Activated CD8-positive, alpha-beta memory T cell treated with anti-CD3 and anti-CD28 coated beads, Interleukin-2, amount 50 U/mL, for 24 hours (primary cell): Measurements from ENCODE around the gene NGFR.

ENCODE experiments used
- DNase-seq: peaks from one replicate; pipeline ENCODE4 v3.0.0-alpha.2; 2020; ENCODE audit errors: extremely low read depth

NGFR gene, protein sequence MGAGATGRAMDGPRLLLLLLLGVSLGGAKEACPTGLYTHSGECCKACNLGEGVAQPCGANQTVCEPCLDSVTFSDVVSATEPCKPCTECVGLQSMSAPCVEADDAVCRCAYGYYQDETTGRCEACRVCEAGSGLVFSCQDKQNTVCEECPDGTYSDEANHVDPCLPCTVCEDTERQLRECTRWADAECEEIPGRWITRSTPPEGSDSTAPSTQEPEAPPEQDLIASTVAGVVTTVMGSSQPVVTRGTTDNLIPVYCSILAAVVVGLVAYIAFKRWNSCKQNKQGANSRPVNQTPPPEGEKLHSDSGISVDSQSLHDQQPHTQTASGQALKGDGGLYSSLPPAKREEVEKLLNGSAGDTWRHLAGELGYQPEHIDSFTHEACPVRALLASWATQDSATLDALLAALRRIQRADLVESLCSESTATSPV

DNA sequence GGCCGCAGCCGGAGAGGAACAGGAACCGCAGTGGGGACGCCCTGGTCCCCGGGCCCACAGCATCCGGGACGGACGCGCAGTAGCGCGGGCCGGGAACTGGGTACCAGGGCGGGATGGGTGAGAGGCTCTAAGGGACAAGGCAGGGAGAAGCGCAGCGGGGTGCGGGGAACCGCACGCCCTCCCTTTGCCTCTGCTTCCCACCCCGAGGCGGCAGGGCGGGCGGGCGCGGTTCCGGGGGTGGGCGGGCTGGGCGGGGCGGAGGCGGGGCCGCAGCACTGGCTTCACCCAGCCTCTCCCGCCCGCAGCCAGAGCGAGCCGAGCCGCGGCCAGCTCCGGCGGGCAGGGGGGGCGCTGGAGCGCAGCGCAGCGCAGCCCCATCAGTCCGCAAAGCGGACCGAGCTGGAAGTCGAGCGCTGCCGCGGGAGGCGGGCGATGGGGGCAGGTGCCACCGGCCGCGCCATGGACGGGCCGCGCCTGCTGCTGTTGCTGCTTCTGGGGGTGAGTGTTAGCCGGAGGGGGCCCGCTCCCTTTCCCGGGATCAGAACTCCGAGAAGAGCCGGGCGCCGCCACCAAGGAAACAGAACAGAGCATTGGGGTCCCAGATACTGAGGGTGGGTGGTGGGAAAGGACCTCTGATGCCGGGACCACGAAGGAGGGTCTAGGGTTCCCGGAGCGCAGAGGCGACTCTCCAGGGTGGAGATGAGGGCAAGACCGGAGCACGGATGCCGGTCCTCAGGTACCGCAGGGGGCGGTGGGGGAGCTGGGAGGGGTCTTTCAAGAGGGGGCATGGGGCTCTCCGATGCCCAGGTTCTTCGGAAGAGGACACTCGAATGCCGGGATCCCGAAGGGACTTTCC is at the start of gene NGFR:
NGFR (plus strand) TSS at position 308 of the 856 bp plus-strand sequence; CDS start at position 433, 125 bp downstream.
- DNase-seq, result no peak

DNA sequence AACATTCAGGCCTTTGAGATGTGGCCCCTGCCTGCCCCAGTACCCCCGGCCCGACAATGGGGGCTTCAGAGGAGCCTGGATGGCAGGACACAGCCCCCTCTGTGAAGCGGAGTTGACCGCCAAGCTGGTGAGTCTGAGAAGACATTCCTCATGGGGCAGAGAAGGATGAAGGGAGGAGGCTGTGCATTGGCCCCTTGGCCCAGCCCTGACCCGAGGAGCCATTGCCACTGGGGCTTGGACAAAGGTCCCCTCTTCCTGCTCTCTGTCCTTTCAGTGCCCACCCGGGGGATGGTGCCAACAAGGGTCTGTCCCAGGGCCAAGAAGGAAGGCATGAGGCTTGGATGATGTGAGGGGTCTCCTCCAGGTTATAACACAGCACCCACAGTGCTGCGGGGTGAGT is 49.5 kb upstream of the NGFR start:
- DNase-seq, result no peak

DNA sequence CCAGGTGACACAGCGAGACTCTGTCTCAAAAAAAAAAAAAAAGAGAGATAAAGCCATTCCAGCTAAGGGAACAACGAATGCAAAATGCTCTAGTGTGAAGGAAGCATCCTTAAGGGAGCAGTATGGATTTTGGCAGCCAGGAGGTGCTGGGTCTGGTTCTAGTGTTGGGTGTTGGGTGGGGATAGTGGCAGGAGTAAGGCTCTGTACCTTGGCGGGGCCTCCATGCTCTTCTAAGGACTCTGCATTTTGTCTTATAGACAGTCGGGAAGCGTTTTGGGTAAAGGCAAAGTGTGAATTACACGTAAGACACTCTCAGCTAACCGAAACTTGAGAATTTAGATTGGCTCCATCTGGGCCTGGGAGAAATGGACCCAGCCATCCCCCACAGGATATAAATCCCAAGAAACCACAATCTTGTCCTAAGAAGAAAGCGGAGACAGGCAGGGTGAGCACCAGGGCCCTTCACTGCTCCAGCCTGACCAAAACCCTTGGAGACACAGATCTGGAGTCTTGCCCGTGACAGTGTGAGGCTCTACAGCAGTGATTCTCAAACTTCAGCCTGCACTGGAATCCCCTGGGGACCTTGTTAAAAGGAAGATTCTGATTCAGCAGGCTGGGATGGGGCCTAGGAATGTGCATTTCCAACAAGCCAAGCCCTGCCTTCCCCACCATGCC is 47.3 kb upstream of the NGFR start:
- no peak for DNase-seq

DNA sequence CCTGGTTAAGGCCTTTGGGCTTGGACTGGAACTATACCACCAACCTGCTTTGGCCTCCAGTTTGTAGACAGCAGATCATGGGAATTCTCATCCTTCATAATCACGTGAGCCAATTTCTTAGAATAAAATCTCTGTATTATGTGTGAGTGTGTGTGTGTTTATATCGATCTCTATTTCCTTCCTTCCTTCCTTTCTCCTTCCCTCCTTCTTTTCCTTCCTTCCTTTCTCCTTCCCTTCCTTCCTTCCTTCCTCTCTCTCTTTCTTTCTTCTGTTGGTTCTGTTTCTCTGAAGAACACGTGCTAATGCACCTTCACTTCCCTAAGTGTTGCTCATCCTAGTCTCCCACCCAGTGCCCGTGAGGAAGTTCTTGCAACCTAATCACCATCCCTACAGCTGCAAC is 44.9 kb upstream of the NGFR start:
- DNase-seq, result no peak

DNA sequence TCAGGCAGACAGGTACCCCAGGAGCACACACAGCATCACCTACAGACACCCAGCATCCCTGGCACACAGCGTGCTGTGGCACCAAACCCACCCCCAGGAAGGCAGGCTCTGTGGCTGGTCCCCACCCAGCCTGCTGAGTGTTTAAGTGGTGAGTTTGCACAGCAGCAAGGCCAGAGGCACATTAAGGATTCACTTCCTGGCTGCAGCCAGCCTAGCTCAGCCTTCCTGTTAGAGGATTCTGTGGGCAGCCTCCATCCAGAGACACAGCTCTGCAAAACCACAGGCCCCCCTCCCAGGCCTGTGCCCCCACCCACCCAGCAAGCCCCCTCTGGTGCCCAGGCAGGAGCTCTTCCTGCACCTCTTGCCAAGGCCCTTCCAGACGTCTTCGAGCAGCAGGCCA is 44.4 kb upstream of the NGFR start:
- no peak for DNase-seq

DNA sequence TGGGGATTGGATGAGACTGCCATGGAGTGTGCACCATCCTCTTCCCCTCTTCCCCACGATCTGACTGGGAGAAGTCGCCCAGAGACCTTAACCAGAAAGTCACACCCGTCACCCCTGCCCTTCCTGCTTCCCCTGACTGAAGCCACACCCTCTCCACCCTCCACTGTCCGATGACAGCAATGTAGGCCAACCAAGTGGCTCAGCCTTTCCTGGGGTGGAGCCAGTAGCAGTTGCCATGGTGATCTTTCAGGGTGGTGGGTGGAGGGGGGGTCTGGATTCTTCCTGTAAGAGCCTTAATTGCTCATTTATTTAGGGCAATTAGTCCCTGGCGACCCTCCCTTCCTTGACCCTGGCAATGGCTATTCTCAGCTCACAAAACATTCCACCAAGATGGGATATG is 42.9 kb upstream of the NGFR start:
- DNase-seq, result no peak

DNA sequence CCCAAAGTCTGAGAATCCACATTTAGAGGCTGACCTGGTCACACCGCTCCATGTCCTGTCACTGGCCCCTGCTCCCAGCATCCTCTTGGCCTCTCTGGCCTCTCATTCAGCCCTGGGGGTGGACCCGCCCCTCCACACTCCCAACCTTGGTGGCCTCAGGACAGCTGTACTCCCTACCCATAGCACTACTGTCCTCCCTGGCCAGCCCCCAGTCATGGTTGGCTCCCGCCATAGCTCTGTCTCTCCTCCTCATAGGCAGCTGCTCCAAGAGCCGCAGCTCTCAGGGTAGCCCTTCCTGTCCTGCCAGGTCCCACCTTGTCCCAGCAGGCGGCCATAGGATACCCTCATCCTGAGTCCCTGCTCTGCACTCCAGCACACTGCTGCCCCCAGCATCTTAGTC is 42.4 kb upstream of the NGFR start:
- DNase-seq, result no peak

DNA sequence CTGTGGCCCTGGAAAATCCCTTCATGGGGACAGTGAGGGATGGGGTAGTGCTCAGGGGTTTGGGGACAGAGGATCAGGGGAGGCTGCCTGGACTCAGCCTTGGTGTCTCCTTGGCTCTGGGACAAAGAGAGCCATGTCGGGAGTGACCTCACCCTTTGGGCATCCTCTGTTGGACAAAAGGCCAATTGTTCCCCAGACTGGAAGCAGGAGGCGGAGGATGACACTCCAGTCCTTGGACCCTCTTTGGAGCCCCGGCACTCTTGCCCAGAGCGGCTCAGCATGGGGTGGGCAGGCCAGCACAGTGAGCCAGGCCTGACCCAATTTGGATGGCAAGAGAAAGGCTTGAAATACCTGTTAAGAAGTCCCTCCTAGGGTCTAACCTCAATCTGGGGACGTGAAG is 41.0 kb upstream of the NGFR start:
- DNase-seq, result no peak

DNA sequence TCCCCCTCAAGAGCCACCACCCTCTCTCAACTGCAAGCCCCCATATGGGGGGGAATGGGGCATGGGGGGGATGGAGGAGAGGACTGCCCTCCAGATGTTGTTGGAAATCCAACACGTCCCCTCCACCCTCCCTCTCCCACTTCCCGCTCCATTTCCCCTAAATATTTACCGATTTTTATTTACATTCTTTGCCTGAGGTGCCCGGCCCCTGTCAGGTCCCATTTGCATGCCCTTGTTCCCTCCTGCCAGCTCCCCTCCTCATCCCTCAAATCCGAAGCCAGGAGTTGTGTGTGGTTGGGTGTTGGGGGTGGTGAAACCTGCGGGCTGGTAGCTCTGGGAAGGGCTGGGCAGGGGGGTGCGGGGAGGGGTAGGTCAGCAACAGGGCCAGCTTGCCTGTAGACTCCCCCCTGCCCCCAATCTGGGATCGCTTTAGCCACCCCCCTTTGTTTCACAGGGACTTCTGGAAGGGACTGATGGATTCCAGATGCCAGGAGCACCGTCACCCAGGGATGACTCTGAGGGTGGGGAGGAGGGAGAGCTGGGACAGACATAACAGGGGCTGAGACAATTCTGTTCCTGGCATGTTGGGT is 39.7 kb upstream of the NGFR start:
- DNase-seq, result no peak

DNA sequence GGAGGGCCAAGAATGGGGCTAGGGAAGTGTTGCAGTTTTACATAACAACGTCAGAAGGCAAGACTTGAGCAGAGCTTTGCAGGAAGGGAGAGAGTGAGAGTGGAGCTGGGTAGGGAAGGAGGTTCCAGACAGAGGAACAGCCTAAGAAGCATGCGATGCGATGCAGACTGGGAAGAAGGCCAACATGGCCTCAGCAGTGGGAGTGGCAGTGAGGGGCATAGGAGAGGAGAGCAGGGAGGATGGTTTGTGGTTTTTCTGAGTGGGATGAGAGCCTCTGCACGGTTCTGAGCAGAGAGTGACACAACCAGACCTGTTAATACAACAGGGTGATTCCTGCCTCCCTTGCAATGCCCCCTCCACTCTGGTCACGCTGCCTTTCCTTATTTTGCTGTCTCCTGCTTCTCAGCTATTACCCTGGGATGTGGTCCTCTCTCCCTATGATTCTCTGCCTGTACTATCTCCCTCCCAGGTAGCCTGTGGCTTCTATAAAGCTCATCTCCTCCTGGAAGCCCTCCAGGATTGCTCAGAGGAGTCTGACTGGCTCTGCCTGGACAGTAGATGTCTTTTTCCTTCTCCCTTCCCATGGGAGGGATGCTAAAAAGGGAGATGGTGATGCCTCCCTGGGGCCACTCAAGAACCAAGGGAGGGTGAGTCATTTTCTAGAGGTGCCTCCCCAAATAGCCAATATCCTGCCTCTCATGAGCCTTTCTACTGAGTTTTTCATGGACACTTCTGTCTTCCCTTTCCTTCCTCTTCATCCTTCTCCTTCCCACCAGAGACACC is 38.7 kb upstream of the NGFR start:
- no peak for DNase-seq

DNA sequence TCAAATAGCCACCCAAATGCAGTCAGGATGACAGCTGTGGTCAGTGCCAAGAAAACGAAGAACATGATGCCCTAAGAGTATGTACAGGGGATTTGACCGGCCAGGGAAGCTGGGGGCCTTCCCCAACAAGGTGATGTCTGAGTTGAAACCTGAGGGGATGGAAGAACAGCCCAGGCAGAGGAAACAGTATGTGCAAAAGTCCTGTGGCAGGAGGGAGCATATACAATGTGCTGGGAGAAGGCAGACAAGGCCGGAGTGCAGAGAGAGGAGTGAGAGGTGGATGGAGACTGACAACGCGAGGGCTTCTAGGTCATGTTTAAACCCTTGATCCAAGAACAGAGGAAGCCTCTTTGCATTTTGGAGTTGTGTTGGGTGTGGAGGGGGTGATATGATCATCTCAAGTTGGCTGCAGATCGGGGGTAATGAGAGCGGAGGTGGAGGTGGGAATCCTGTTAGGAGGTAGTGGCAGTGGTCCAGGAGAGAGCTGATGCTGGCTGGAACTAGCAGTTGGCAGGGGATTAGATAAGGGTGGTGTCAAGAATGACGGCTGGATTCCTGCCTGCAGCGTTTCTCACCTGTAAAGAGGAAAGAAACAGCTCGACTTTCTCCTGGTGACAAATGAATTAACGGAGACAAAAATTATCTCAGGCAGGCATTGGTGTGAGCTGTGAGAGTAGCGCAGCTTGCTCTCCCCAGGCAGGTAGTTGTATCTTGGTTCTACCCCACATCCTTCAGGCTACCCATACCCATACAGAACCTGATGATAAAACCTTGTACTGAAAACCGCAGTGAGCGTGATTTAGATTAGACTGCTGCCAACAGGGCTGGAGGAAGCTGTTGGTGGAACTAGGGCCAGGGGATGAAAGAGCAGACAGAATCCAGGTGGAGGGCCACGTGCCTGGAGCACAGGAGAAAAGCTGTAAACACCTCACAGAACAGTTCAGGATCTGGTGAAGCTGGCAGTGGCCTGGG is 37.2 kb upstream of the NGFR start:
- DNase-seq, result no peak

DNA sequence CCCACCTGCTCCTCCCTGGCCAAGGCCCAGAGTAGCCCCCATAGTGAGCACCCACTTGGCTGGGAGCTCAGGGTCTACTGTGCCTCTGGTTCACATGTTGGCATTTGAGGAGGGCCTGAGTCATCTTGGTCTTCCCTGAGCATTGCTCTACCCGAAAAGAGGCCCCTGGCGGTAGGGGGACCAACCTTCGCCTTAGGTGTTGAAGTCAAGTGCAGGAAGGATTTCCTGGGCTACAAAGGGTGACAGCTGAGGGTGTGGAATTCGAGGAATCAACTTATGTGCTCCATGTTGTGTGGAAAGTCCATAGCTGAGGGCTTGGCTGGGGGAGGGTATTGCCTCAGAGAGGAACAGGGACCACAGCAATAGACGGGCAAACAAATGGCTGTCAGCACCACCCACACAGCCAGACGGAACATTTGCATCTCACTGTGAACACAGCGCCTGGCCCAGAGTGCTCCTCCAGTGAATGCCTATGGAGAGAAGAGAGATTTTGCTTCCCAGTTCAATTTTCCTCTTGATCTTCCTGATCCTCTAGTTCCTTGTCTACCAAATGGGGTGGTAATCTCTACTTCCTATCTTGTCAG is 35.6 kb upstream of the NGFR start:
- no peak for DNase-seq

DNA sequence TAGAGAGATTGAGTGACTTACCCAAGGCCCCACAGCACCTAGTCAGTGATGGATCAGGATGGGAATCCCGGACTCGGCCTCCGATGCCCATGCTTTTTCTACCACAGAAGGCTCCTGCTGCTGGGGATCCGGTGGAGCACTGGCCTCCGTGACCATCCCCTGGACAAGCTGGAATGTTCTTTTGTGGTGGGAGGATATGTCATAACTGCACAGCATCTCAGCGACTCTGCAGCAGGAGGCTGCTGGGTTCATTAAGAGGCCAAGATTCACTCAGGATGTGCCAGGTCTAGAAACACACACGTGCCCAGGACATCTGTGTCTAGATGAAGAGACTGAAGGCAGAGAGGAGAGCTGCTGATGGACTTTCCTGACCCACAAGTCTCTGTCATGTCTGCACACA is 34.7 kb upstream of the NGFR start:
- no peak for DNase-seq

DNA sequence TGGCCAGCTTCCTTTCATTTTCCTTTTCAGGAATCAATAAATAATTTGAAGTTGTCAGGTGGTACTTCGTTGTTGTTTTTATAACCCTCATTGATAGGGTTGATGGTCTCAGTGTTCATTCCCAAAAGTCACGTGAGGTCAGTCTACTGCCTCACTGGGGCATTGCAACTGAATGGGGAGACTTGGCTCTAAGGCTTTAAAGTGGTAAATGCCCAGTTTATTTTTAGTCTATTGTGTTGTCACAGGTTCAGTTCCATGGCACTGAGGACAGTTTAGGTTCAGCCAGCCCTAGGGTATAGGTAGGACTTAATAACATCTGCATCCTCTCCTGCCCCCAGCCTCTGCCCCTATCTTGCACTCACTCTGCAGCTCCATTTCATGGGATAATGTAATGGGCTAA is 33.5 kb upstream of the NGFR start:
- no peak for DNase-seq

DNA sequence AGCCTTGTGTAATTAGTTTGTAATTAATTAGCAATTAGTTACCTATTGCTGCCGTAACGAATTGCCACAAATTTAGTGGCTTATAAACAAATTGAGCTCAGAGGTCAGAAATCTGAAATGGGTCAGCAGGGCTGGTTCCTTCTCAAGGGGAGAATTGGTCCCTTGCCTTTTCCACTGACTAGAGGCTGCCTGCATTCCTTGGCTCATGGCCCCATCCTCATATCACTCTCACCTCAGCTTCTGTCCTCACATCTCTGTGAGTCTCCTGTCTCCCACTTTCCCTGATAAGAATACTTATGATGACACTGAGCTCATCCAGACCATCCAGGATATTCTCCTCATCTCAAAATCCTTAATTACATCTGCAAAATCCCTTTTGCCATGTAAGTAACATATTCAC is 31.0 kb upstream of the NGFR start:
- DNase-seq, result no peak

DNA sequence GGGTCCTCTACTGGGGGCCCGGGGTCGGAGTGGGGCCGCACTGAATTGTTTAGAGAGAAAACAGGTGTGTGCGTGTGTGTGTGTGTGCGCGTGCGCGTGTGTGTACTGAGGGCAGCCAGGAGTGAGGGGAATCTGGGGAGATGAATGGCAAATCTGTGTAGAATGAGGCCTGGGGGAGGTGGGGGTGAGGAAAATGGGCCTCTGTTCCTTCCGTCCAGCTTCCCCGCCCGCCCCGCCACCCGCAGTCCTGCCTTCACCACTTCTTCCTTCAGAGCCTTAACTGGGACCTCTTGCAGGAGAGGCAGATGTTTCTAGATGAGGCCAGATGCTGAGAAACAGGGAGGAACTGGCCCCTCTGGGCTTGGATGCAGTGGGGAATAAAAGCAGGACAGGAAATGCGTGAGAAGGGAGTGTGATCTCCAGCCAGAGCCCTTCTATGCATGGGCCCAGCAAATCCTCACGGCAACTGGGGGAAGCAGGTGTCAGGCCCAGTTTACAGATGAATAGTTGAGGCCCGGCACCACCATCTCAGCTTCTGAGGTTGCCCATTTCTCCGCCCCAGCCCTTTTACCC is 29.7 kb upstream of the NGFR start:
- DNase-seq, result no peak

DNA sequence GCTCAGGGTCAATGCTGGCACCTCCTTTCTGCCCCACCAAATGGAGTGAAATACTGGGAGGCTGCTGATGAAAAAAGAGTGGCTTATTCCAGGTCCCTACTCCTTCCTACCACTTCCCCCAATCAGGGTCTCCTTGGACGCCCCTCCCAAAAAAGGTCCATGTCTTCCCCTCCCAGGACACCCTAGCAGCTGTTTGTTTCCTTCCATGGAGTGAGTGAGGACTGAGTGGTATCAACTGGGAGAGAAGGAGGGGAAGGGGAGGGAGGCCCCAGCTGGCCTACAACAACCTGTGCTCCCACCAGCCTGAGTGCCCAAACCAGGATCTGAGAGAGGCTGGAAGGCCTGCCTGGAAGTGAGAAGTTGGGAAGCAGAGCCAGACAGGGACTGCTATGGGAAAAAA is 28.7 kb upstream of the NGFR start:
- DNase-seq, result no peak

DNA sequence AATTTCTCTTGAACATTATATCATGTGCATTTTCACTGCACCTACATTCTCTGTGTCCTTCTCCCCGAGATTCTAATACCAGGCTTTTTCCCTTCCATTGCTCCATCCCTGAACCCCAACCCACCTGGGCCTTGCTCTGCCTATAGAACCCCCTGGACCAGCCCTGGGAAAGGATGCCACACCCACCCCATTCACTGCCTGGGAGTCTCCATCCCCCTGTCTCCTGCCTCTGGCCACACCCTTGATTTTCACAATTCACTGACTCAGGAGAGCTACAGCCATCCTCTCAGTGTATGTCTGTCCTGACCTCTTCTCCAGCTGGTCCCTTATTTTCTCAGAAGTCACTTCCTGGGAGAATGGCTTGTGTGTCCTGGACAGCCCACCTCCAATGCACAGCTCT is 27.9 kb upstream of the NGFR start:
- DNase-seq, result no peak

DNA sequence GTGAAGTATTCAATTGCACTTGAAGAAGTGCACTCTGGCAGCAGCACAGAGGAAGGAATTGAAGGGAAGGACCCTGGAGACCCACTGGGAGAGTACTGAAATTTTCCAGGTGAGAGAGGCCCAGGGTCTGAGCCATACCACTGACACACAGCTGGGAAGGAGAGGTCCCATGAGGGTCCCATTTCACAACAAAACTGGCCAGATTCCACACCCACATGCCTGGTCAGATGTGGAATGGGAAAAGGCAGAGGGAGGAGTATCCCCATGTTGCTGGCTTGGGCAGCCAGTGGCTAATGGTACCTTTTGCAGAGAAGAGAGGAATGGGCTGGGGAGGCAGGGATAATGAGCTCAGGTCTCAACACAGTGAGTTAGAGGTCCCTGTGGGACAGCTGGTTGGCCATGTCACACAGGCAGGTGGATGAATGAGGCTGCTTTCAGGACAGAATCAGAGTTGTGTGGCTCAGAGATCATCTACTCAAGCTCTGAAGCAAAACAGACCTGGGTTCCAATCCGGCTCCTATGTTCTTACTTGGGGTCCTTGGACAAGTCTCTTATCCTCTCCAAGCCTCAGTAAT is 26.2 kb upstream of the NGFR start:
- DNase-seq, result no peak
